Kidney (tissue), 14 donors: ENCODE data around the gene E2F4. TPM values are rescaled to one million over a fixed set of nuclear protein-coding genes. Genes with fewer than 3 reads are reported as not detected.

Source experiments
- DNase-seq, 5 donors: peaks; one replicate each; pipeline ENCODE4 v3.0.0-alpha.2; 2013 to 2020
- FAIRE-seq: peaks from 2 replicates; lab custom pipeline; 2012; peaks lifted over from hg19 to GRCh38; lab: Jason Lieb, UNC
- H3K27ac ChIP-seq, 2 donors: one replicate each; pipeline ENCODE4 v1.7.0; 2013; ENCODE audit warnings: low read depth in 2 of 2, low read length in 2 of 2, inconsistent platforms in 1 of 2
- H3K27me3 ChIP-seq: one replicate; pipeline ENCODE4 v1.7.1; 2013; ENCODE audit warnings: low read length, inconsistent platforms; ENCODE audit not compliant: control insufficient read depth, insufficient read depth
- H3K36me3 ChIP-seq, 3 donors: one replicate each; pipeline versions ENCODE4 v1.7.0 to v1.7.1; 2013; ENCODE audit warnings: low read length in 3 of 3, control low read depth in 1 of 3, inconsistent platforms in 1 of 3; ENCODE audit not compliant: insufficient read depth in 3 of 3, control insufficient read depth in 2 of 3
- H3K4me1 ChIP-seq, 3 donors: one replicate each; pipeline versions ENCODE4 v1.7.0 to v1.7.1; 2013; ENCODE audit warnings: low read length in 3 of 3, inconsistent platforms in 1 of 3, low read depth in 1 of 3; ENCODE audit not compliant: control insufficient read depth in 2 of 3, insufficient read depth in 2 of 3
- H3K4me3 ChIP-seq, 3 donors: one replicate each; pipeline versions ENCODE4 v1.7.0 to v1.8.1; 2013; ENCODE audit warnings: low read length in 3 of 3, control low read depth in 1 of 3, inconsistent platforms in 1 of 3
- H3K9ac ChIP-seq, 3 donors: one replicate each; pipeline versions ENCODE4 v1.7.0 to v1.7.1; 2013; ENCODE audit warnings: low read length in 3 of 3, control low read depth in 1 of 3, inconsistent platforms in 1 of 3
- H3K9me3 ChIP-seq, 3 donors: one replicate each; pipeline versions ENCODE4 v1.7.0 to v1.7.1; 2013; ENCODE audit warnings: low read length in 3 of 3, control low read depth in 1 of 3, inconsistent platforms in 1 of 3; ENCODE audit not compliant: control insufficient read depth in 2 of 3, insufficient read depth in 1 of 3
- CTCF ChIP-seq: IDR thresholded peaks from 3 replicates; pipeline ENCODE4 v1.5.1; 2012; ENCODE audit warnings: mild to moderate bottlenecking, moderate library complexity, borderline replicate concordance; ENCODE audit not compliant: insufficient read depth; ENCODE audit errors: extremely low read depth
- intact Hi-C: fragments of 100-400 bp; cut with DNase I; formaldehyde crosslinking; loops from one replicate; pipeline ENCODE4 v1.11.1; 2022
- polyA plus RNA-seq: library from polyadenylated mRNA; stranded (reverse); fragments of 350-450 nt; fragmentation: Illumina TruSeq; extraction: RNeasy Lipid Tissue Mini Kit (QIAGEN cat#74804); gene quantifications from one replicate; pipeline ENCODE4 v1.2.3, GENCODE V29; 2014; ENCODE audit warnings: low read depth, low replicate concordance; ENCODE audit not compliant: insufficient read depth
- total RNA-seq: library from RNA; stranded (reverse); fragmentation: NEBNext Ultra II Directional; extraction: Animal tissue kit (Norgen Biotek cat#: 25700); gene quantifications from one replicate; pipeline ENCODE4 v1.2.1, GENCODE V29; 2021
- donor health status: control.
- donor health status: control.
- donor health status: control.
- donor health status: control.
- donor health status: control.
- donor health status: DM: yes; HTN: yes; CAD: no.
- donor health status: Normal renal cell carcinoma (clear cell type).

The E2F4 gene
- total and polyA plus RNA-seq, 2 donors from 2014 or later = 39.1 to 54.4 TPM

- Histone ChIP-seq H3K36me3 (peaks cover 2 to 55% (median 33%) of the 10 kb centered on the region in 3 donors), H3K4me3 (no peak overlapping the region), H3K9me3 (no peaks in the 10 kb centered on the region), H3K27me3 (no peaks in the 10 kb centered on the region), H3K27ac (no peak overlapping the region), H3K4me1 (no peaks in the 10 kb centered on the region), H3K9ac (no peak overlapping the region)
- FAIRE-seq (no peak), DNase-seq (peak in 1 of 5 donors; percentile 66)
- intact Hi-C loops = no loop called here
- no peak for TF ChIP-seq CTCF
Observed at GRCh38 chr16:67233596-67233995, 41.6 kb downstream of the E2F4 start.

GRCh38 chr16:67234180-67234597 is 42.2 kb downstream of the E2F4 start:
- H3K36me3 ChIP-seq = peaks cover 2 to 51% (median 35%) of the 10 kb centered on the region in 3 donors

GRCh38 chr16:67235816-67236562 is 44.0 kb downstream of the E2F4 start:
- Histone ChIP-seq H3K4me1 (peaks cover 0 to 4% (median 0%) of the 10 kb centered on the region in 3 donors), H3K36me3 (peaks cover 0 to 34% (median 28%) of the 10 kb centered on the region in 3 donors), H3K9ac (no peak overlapping the region), H3K4me3 (no peak overlapping the region), H3K9me3 (no peaks in the 10 kb centered on the region), H3K27ac (no peak overlapping the region), H3K27me3 (no peaks in the 10 kb centered on the region)
- DNase-seq (no peak), FAIRE-seq (no peak)
- intact Hi-C loops = no loop called here
- no peak for TF ChIP-seq CTCF

More at GRCh38 chr16:67234180-67234597, 42.2 kb downstream of the E2F4 start:
- no peaks in the 10 kb centered on the region for H3K27me3 ChIP-seq
- FAIRE-seq (no peak), DNase-seq (no peak)
- H3K9me3 ChIP-seq = no peaks in the 10 kb centered on the region
- H3K4me1 ChIP-seq = no peaks in the 10 kb centered on the region
- TF ChIP-seq CTCF = no peak
- no peak overlapping the region for H3K27ac ChIP-seq
- H3K9ac ChIP-seq = no peak overlapping the region
- no peak overlapping the region for H3K4me3 ChIP-seq
- intact Hi-C loops = no loop called here
